Activated naive CD8-positive, alpha-beta T cell treated with anti-CD3 and anti-CD28 coated beads, Interleukin-2, amount 50 U/mL, for 24 hours (primary cell): Measurements from ENCODE around the gene DYRK3.

Experiments used
- ATAC-seq: fragments of 150-1000 bp; cut with Tn5 transposase; one replicate; pipeline ENCODE4 v1.10.0; 2021
- DNase-seq: peaks from one replicate; pipeline ENCODE4 v3.0.0; 2021
- H3K27ac Mint-ChIP-seq: one replicate; pipeline ENCODE4 v1.8.0; 2021; ENCODE audit warnings: mild to moderate bottlenecking, mixed read lengths
- H3K27me3 Mint-ChIP-seq: one replicate; pipeline ENCODE4 v1.8.0; 2021; ENCODE audit warnings: mixed read lengths
- H3K36me3 Mint-ChIP-seq: one replicate; pipeline ENCODE4 v1.8.0; 2021; ENCODE audit warnings: low read depth, mixed read lengths
- H3K4me1 Mint-ChIP-seq: one replicate; pipeline ENCODE4 v1.8.0; 2021; ENCODE audit warnings: mixed read lengths
- H3K4me3 Mint-ChIP-seq: one replicate; pipeline ENCODE4 v1.8.0; 2021; ENCODE audit warnings: mild to moderate bottlenecking, moderate library complexity, mixed read lengths
- H3K9me3 Mint-ChIP-seq: one replicate; pipeline ENCODE4 v1.8.0; 2021; ENCODE audit warnings: mixed read lengths

Gene DYRK3

DNA sequence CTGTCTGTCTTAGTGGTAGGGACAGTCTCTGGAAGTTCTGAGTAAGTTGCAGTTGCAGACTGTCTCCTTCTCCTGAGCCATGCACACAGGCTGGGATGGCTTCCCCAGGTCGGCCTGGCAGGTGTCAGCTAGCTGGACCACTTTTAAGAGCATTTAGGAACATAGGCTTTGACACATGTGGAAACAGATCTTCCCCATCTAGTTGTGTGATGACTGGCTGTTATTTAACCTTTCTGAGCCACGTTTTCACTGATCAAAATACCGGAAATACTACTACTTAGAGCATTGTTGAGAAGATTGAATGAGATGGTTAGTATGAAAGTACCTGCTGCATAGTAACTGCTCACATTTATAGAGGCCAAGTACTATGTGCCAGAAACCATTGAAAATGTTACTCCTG is 43.2 kb downstream of the DYRK3 start:
- DNase-seq (no peak), ATAC-seq (no peak)
- Mint-ChIP-seq H3K9me3 (no peaks in the 10 kb centered on the region), H3K36me3 (no peaks in the 10 kb centered on the region), H3K4me1 (peaks cover 52% of the 10 kb centered on the region), H3K27ac (no peak overlapping the region), H3K4me3 (no peak overlapping the region), H3K27me3 (no peaks in the 10 kb centered on the region)

DNA sequence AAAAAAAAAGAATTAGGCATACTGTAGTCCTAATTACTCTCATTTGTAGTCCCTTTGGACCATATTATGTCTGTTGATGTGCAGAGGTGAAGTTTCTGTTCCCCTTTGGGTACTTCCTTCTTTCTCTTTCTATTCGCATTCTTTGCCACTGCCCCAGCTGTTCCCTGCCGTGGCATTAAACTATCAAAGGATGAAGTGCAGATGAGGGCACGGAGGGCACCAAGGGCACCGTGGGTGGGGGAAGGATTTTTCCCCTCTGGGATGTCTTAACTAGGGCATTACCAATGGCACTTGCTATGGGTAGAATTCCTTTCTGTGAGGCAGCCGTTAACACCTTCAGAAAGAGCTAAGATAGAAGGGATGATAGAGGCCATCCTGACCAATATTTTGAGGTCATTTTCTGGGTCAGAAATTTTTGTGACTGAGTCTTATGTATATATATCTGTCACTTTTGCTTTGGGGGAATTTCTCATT is 44.4 kb downstream of the DYRK3 start:
- Mint-ChIP-seq H3K4me1 (peaks cover 63% of the 10 kb centered on the region), H3K9me3 (no peaks in the 10 kb centered on the region), H3K4me3 (peak overlapping the region; percentile 30), H3K27me3 (no peaks in the 10 kb centered on the region), H3K36me3 (no peaks in the 10 kb centered on the region), H3K27ac (peak overlapping the region; percentile 77)
- DNase-seq (peak; percentile 47), ATAC-seq (peak; percentile 55)

DNA sequence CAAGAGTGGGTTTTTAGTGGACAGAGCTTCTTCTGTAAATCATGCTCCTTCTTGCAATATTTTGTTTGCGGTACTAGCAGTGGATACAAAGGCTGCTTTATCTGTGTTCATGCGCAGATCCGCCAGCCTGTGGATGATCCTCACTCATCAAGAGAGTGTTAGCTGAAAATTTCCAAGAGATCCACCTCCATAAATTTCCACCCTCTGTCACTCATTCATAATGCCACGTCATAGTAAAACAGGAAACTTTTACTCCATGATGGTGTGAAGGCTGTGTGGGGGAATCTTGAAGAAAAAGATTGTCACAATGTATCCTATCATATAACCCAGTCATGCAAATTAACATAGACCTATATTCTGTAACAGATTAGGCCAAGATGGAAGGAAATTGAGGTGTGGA is 44.9 kb downstream of the DYRK3 start:
- H3K27ac Mint-ChIP-seq, result peak overlapping the region; percentile 77
- no peaks in the 10 kb centered on the region for H3K36me3 Mint-ChIP-seq
- DNase-seq (no peak), ATAC-seq (peak; percentile 46)
- H3K4me1 Mint-ChIP-seq, result peaks cover 63% of the 10 kb centered on the region
- peak overlapping the region; percentile 30 for H3K4me3 Mint-ChIP-seq
- H3K9me3 Mint-ChIP-seq, result no peaks in the 10 kb centered on the region
- H3K27me3 Mint-ChIP-seq, result no peaks in the 10 kb centered on the region

DNA sequence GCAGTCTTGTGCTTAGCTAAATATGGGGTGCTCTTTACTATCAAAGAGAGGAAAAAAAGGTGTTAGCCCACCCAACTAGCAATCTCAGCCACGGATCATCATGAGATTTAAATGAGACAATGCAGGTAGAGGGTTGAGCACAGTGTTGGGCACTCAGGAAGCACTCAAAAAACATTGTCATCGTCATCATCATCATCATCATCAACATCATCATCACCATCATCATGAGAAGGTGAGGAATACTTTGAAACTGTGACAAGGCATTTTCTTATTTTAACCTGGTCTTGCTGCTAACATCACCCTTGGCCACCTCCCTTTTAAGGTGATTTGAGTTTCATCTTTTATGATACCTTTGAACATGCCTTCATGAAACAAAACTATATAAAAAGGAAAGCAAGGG is 46.0 kb downstream of the DYRK3 start:
- Mint-ChIP-seq H3K36me3 (peaks cover 3% of the 10 kb centered on the region), H3K4me1 (peaks cover 65% of the 10 kb centered on the region), H3K4me3 (no peak overlapping the region), H3K27me3 (no peaks in the 10 kb centered on the region), H3K27ac (peak overlapping the region; percentile 77), H3K9me3 (no peaks in the 10 kb centered on the region)
- DNase-seq (no peak), ATAC-seq (no peak)

DNA sequence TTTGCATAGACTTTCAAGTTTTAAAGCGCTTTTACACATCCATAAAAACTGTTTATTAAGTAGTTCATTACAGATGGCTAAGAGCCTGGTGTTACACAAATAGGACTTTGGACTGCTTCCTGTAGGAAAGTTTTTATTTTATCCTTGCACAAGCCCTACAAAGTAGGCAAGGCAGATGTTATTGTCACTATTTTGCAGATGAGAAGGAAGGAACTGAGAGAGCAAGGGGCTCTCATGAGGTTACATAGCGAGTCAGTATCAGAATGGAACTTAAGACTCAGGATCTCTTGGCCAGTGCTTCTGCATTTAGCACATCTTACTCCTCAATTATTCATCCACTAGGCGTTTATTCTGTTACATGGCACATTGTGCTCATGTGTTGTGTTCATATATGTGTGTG is 46.8 kb downstream of the DYRK3 start:
- ATAC-seq (no peak), DNase-seq (no peak)
- H3K9me3 Mint-ChIP-seq, result no peaks in the 10 kb centered on the region
- H3K27ac Mint-ChIP-seq, result peak overlapping the region; percentile 62
- peaks cover 5% of the 10 kb centered on the region for H3K36me3 Mint-ChIP-seq
- H3K27me3 Mint-ChIP-seq, result no peaks in the 10 kb centered on the region
- H3K4me1 Mint-ChIP-seq, result peaks cover 73% of the 10 kb centered on the region
- H3K4me3 Mint-ChIP-seq, result no peak overlapping the region

DNA sequence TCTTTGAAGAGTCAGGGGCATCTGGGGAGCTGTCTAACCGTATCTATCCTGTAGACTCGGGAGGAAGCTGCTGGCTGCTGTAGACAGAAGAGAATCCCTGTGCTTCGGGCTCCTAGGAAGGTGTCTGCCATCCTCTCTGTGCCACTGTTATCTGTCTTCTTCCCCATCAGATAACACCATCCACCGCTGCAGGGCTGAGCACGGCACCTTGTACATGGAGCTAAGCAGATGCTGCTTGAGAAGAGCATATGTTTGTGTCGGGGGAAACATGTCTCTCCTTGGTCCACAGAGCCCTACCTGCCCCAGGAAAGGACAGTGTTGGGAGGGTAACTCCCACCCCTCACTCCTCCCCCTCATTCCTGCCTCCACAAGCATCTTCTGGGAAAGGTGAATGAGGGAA is 48.0 kb downstream of the DYRK3 start:
- ATAC-seq (no peak), DNase-seq (no peak)
- Mint-ChIP-seq H3K27me3 (no peaks in the 10 kb centered on the region), H3K36me3 (peaks cover 8% of the 10 kb centered on the region), H3K4me3 (no peak overlapping the region), H3K9me3 (no peaks in the 10 kb centered on the region), H3K4me1 (peaks cover 84% of the 10 kb centered on the region), H3K27ac (no peak overlapping the region)

DNA sequence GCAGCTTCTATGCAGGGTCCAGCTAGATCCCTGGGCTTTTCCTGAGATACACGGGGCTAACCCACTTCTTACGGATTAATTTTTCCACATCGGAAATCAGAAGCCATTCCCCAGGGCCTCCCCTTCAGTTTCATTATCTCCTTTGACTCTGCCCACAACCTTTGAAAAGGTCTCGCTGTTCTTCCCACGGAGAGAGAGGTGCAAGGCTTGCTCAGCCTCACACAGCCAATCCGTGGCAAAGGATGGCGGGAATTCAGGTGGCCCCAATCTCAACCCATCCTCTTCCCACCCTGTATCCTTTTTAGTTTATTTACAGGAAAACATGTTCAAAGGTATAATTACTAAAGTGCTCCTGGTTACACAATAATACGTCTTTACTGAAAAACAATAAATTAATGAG is 48.7 kb downstream of the DYRK3 start:
- H3K4me1 Mint-ChIP-seq, result peaks cover 82% of the 10 kb centered on the region
- peak overlapping the region; percentile 79 for H3K4me3 Mint-ChIP-seq
- H3K9me3 Mint-ChIP-seq, result no peaks in the 10 kb centered on the region
- H3K36me3 Mint-ChIP-seq, result peaks cover 8% of the 10 kb centered on the region
- DNase-seq (no peak), ATAC-seq (no peak)
- no peak overlapping the region for H3K27ac Mint-ChIP-seq
- no peaks in the 10 kb centered on the region for H3K27me3 Mint-ChIP-seq

DNA sequence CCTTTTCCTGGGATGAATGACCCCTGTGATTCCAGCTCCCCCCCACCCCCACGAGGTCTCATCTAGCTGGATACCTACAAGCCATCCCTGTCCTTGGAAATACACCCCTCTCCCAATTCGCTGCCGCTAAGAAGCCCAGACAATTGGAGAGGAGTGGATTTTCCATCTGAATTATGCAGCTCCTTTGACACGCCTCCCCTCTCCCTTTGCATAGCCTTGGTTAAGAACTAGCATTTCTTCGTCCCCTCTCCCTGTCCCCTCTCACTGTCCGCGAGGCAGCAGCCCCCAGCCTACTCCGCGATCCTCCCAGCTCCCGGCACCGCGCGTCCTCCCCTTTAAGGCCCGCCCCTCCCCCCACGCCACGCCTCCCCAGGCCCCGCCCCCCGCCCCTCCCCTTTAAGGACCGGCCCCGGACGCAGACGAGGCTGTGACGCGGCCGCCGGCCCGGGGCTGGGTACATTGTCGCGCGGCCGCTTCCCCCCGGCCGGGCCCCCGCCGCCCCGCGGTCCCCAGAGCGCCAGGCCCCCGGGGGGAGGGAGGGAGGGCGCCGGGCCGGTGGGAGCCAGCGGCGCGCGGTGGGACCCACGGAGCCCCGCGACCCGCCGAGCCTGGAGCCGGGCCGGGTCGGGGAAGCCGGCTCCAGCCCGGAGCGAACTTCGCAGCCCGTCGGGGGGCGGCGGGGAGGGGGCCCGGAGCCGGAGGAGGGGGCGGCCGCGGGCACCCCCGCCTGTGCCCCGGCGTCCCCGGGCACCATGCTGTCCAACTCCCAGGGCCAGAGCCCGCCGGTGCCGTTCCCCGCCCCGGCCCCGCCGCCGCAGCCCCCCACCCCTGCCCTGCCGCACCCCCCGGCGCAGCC is 49.4 kb downstream of the DYRK3 start, which contains the start of gene MAPKAPK2:
Gene MAPKAPK2, plus strand, starts transcription at position 428 of the 856 bp plus-strand sequence. Its CDS starts 325 bp downstream, at position 753.
- DNase-seq, result peak; percentile 79
- Mint-ChIP-seq H3K27me3 (no peaks in the 10 kb centered on the region), H3K9me3 (no peaks in the 10 kb centered on the region), H3K36me3 (peaks cover 8% of the 10 kb centered on the region), H3K4me1 (peaks cover 79% of the 10 kb centered on the region), H3K27ac (peak within 1 kb of the TSS; percentile 93), H3K4me3 (peak within 1 kb of the TSS; percentile 99)
- ATAC-seq, result peak; percentile 66

DNA sequence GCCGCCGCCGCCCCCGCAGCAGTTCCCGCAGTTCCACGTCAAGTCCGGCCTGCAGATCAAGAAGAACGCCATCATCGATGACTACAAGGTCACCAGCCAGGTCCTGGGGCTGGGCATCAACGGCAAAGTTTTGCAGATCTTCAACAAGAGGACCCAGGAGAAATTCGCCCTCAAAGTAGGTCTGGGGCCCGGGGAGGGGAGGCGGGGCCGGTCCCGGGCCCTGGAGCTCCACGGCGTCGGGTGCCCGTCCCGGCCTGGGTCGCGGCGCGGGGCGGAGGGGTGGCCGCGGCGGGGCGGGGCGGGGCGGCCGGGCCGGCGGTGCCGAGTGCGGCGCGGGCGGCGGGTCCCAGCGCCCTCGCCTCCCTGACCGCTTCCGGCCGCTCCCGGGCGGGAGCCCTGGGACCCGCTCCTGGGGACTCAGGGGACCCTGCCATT is 50.0 kb downstream of the DYRK3 start:
- Mint-ChIP-seq H3K27me3 (no peaks in the 10 kb centered on the region), H3K9me3 (no peaks in the 10 kb centered on the region), H3K4me1 (peaks cover 79% of the 10 kb centered on the region), H3K36me3 (peaks cover 8% of the 10 kb centered on the region), H3K27ac (peak overlapping the region; percentile 93), H3K4me3 (peak overlapping the region; percentile 99)
- ATAC-seq (peak; percentile 11), DNase-seq (peak; percentile 58)

DNA sequence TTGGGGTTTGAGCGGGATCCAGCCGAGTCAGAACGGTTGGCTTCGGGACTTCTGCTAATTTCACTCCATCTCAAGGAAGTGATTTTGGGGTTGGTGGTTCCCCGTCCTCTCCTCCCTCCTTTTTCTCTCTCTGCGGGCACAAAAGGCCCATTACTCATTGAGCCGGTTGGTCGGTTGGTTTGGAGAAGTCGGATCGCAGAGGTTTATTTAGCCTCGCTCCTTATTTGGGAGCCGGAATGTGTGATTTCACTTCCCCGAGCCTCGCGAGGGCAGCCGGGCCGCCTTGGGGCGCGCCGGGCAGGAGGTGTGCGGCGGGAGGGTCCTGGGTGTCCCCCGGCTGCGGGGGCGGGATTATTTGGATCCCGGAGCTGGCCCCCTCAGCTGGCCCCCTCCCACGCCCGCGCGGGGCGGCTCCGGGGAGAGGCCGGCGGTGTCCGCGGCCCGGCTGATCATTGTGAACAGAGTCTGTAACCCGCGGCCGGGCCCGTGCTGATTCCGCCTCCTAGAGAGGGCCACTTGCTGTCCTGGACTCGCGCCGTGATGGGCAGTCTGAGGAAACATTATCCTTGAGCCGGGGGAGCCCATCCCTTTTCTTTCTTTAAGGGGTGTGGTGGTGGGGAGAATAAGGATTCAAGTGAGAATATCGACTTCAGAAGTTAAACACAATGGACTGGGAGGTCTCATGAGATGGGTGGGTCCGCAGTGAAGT is 50.6 kb downstream of the DYRK3 start:
- Mint-ChIP-seq H3K4me3 (peak overlapping the region; percentile 99), H3K9me3 (no peaks in the 10 kb centered on the region), H3K27ac (peak overlapping the region; percentile 96), H3K36me3 (peaks cover 8% of the 10 kb centered on the region), H3K4me1 (peaks cover 77% of the 10 kb centered on the region), H3K27me3 (no peaks in the 10 kb centered on the region)
- peak; percentile 53 for ATAC-seq
- peak; percentile 52 for DNase-seq

DNA sequence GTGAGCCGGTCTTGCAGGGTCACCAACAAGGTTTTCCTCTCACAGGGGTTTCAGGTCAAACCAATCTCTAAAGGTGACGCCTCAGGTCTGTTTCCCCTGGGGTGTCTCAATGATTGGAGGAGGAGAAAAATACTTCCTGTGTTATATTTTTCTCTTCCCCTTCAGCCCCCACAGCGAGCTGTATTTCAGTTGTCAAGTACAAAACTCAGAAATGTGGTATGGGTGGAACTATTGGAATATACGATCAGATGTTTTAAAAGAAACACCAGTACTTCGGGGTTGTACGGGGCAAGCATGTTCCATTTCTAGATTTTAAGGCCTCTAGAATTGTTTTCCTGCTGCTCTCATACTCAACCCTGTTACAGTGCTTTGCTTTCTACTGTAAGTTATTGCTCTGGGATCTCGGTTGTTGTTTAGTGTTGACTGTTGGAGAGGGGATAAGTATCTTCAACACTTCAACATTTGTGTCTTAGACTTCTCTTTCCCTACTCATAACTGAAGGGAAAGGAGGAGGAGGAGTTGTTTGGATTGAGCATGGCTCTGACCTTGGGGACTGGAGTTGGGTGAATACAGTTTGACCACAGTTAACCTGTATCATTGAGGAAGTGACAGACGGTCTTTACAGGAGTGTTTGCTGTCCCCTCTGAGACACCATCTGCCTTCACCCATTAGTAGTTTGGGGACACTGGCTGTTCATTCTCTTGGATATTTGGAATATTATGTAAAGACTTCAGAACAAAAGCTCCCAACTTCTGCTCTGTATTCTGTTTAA is 51.3 kb downstream of the DYRK3 start:
- Mint-ChIP-seq H3K9me3 (no peaks in the 10 kb centered on the region), H3K27me3 (no peaks in the 10 kb centered on the region), H3K4me1 (peaks cover 72% of the 10 kb centered on the region), H3K27ac (peak overlapping the region; percentile 96), H3K4me3 (peak overlapping the region; percentile 99), H3K36me3 (peaks cover 8% of the 10 kb centered on the region)
- peak; percentile 30 for DNase-seq
- ATAC-seq, result peak; percentile 21

DNA sequence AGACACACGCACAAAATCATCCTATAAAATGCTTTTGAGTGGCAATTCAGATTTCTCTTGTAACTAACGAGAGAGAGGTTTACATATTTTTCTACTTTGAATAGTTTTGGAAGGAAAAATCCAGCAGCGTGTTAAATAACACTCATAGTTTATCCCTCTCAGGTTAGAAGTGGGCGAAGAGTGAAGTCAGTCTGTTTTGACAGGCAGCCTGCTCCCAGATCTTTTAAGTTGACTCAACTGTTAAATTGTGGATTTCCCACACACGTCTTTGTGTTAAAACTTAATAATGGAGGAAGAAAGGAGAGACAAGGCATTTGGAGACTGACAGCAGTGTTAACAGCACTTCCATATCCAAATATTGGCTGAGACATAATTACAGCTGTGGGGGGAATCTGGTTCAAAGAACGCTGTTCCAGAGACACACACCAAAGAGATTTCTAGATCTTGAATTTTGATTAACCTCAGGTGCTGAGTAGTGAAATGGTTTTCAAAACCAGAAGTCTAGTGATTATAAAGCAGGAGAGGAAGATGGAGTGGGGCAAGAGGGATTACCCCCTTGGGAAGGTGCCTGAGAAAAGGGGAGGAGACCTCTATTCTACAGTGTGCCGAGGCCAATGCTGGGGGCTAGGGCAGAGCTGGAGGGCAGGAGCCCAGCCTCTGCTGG is 52.0 kb downstream of the DYRK3 start:
- Mint-ChIP-seq H3K4me3 (peak overlapping the region; percentile 99), H3K9me3 (no peaks in the 10 kb centered on the region), H3K27me3 (no peaks in the 10 kb centered on the region), H3K36me3 (peaks cover 8% of the 10 kb centered on the region), H3K4me1 (peaks cover 74% of the 10 kb centered on the region), H3K27ac (peak overlapping the region; percentile 37)
- DNase-seq (no peak), ATAC-seq (no peak)

DNA sequence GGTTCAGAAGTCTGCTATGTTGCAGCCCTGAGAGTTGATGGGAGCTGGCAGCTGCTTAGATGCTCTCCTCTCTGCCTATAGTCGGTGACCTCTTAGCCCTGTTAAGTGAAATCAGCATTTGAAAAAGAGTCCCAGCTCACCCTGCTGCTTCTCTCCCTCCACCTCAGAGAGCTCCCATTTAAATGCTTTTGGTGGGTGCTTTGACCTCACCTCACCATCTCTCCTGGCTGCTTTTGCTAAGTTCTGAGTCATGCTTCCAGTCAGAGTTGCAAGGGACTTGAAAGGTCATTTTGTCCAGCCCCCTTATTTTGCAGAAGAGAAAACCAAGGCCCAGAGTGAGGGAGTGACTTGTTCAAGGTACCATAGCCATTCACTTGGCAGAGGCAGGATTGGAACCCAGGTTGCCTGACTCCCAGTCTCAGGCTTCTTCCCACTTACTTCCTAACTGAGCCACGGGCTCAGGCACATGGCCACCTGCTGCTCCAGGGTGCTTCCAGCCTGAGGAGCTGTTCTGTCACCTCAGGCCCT is 52.6 kb downstream of the DYRK3 start:
- Mint-ChIP-seq H3K4me3 (peak overlapping the region; percentile 46), H3K9me3 (no peaks in the 10 kb centered on the region), H3K36me3 (peaks cover 8% of the 10 kb centered on the region), H3K27me3 (no peaks in the 10 kb centered on the region), H3K4me1 (peaks cover 74% of the 10 kb centered on the region), H3K27ac (peak overlapping the region; percentile 62)
- DNase-seq, result no peak
- ATAC-seq, result peak; percentile 51

DNA sequence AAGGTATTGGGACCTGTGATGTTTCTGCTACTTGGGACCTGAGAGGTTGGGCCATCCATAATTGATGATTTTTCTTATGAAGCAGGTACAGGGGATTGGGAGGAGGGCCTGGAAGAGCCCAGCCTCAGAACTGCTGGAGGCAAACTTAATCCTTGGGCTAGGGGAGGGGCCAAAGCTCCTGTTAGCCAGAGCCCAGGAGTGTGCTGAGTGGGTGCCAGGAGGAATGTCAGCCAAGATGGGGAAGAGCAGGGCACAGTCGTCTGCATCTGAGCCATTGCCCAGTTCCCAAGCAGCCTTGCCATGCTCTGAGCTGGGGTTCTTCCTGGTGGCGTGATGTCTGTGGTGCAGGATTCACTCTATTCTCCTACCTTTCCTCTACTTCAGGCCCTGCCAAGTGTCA is 55.2 kb downstream of the DYRK3 start:
- no peak overlapping the region for H3K27ac Mint-ChIP-seq
- no peaks in the 10 kb centered on the region for H3K27me3 Mint-ChIP-seq
- DNase-seq (no peak), ATAC-seq (no peak)
- no peaks in the 10 kb centered on the region for H3K9me3 Mint-ChIP-seq
- H3K36me3 Mint-ChIP-seq, result peaks cover 11% of the 10 kb centered on the region
- peaks cover 74% of the 10 kb centered on the region for H3K4me1 Mint-ChIP-seq
- no peak overlapping the region for H3K4me3 Mint-ChIP-seq
